LNCAP (cell line): ENCODE results near the gene RFX8.

Experiments used
- CTCF ChIP-seq: fragments of 450-650 bp; IDR thresholded peaks from 2 replicates; pipeline ENCODE4 v1.5.1; 2017; ENCODE audit warnings: mild to moderate bottlenecking

Gene RFX8

GRCh38 chr2:101515477-101515876 lies 40.6 kb upstream of the RFX8 start:
- no peak for TF ChIP-seq CTCF

- no peak for TF ChIP-seq CTCF
Measured at GRCh38 chr2:101512993-101513392, 38.1 kb upstream of the RFX8 start.

- no peak for TF ChIP-seq CTCF
Measured at GRCh38 chr2:101511381-101511780, 36.5 kb upstream of the RFX8 start.

GRCh38 chr2:101509499-101510284 lies 34.8 kb upstream of the RFX8 start:
- TF ChIP-seq CTCF, result no peak

- no peak for TF ChIP-seq CTCF
Measured at GRCh38 chr2:101508636-101509035, 33.7 kb upstream of the RFX8 start.

GRCh38 chr2:101502095-101502494 lies 27.2 kb upstream of the RFX8 start:
- no peak for TF ChIP-seq CTCF

- no peak for TF ChIP-seq CTCF
Measured at GRCh38 chr2:101501443-101501842, 26.5 kb upstream of the RFX8 start.

- no peak for TF ChIP-seq CTCF
Measured at GRCh38 chr2:101500860-101501259, 25.9 kb upstream of the RFX8 start.
